ENCODE results near the gene CSNK1D.

The CSNK1D gene

GRCh38 chr17:82226809-82227628 lies 46.5 kb downstream of the CSNK1D start:
- DNase-seq, result no peak

- no peak for DNase-seq
Measured at GRCh38 chr17:82226146-82226808, 47.2 kb downstream of the CSNK1D start.

GRCh38 chr17:82225368-82226029 lies 48.0 kb downstream of the CSNK1D start:
- no peak for DNase-seq

- no peak for DNase-seq
Measured at GRCh38 chr17:82224666-82225065, 48.8 kb downstream of the CSNK1D start.

- no peak for DNase-seq
Measured at GRCh38 chr17:82223517-82223916, 50.0 kb downstream of the CSNK1D start.

GRCh38 chr17:82222816-82223215 lies 50.7 kb downstream of the CSNK1D start:
- DNase-seq, result no peak

GRCh38 chr17:82221341-82221902 lies 52.1 kb downstream of the CSNK1D start:
- DNase-seq, result no peak

- no peak for DNase-seq
Measured at GRCh38 chr17:82219753-82220709, 53.5 kb downstream of the CSNK1D start.

GRCh38 chr17:82219083-82219482 lies 54.4 kb downstream of the CSNK1D start:
- no peak for DNase-seq

- no peak for DNase-seq
Measured at GRCh38 chr17:82218349-82219075, 55.0 kb downstream of the CSNK1D start.

GRCh38 chr17:82217530-82218204 lies 55.8 kb downstream of the CSNK1D start:
- DNase-seq, result peak; percentile 91

- DNase-seq, result no peak
Measured at GRCh38 chr17:82217120-82217529, 56.4 kb downstream of the CSNK1D start.

GRCh38 chr17:82216301-82217119 lies 57.0 kb downstream of the CSNK1D start:
- DNase-seq, result peak; percentile 71

GRCh38 chr17:82215972-82216300 lies 57.6 kb downstream of the CSNK1D start:
- DNase-seq, result no peak

GRCh38 chr17:82215095-82215971 lies 58.2 kb downstream of the CSNK1D start:
- DNase-seq, result peak; percentile 45

GRCh38 chr17:82214012-82214628 lies 59.4 kb downstream of the CSNK1D start:
- no peak for DNase-seq

GRCh38 chr17:82213251-82214011 lies 60.1 kb downstream of the CSNK1D start:
- peak; percentile 77 for DNase-seq

Data from fibroblast of skin of right biceps (primary cell).